Activated naive CD8-positive, alpha-beta T cell treated with anti-CD3 and anti-CD28 coated beads for 36 hours (primary cell): ENCODE results near the gene ATR. TPM values are rescaled to one million over a fixed set of nuclear protein-coding genes. Genes with fewer than 3 reads are reported as not detected.
A peak's percentile ranks its signal among the peaks of the same experiment; 100 is the strongest.

Experiments
- DNase-seq: peaks from one replicate; pipeline ENCODE4 v3.0.0; 2021
- H3K27ac Mint-ChIP-seq: one replicate; pipeline ENCODE4 v1.8.0; 2022; ENCODE audit warnings: mild to moderate bottlenecking, moderate library complexity, mixed read lengths
- H3K27me3 Mint-ChIP-seq: one replicate; pipeline ENCODE4 v1.8.0; 2022; ENCODE audit warnings: mild to moderate bottlenecking, mixed read lengths
- H3K36me3 Mint-ChIP-seq: one replicate; pipeline ENCODE4 v1.8.0; 2021; ENCODE audit warnings: mild to moderate bottlenecking, mixed read lengths
- H3K4me1 Mint-ChIP-seq: one replicate; pipeline ENCODE4 v1.8.0; 2021; ENCODE audit warnings: mixed read lengths
- H3K4me3 Mint-ChIP-seq: one replicate; pipeline ENCODE4 v1.8.0; 2022; ENCODE audit warnings: mild to moderate bottlenecking, moderate library complexity, mixed read lengths
- H3K9me3 Mint-ChIP-seq: one replicate; pipeline ENCODE4 v1.8.0; 2022; ENCODE audit warnings: mixed read lengths
- total RNA-seq, 2 experiments: library from RNA; stranded (reverse); gene quantifications; one replicate each; pipeline ENCODE4 v1.2.3, GENCODE V29; 2021

ATR gene
- total RNA-seq, 2 experiments from 2014 or later = 38.3 to 42.4 TPM

DNA sequence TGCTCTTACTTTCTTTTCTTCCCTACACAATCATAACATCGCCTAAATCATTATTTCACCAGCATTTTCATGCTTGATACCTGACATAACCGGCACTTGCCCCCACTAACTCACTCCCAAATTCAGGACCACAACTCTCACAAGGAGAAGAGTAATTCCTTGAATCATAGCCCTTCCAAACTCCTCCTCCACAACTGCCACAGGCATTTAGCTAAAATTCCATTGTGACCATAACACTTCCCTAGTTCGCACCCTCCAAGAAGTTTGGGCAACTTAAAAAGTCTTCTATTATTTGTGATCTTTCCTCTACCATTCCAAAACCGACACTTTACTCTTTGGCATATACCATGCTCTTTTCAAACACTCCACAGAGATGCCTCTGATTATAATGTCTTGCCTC, 71.3 kb downstream of the ATR start:
- Mint-ChIP-seq H3K36me3 (peaks cover 40% of the 10 kb centered on the region), H3K27ac (peak overlapping the region; percentile 5), H3K4me3 (no peak overlapping the region), H3K4me1 (peaks cover 13% of the 10 kb centered on the region), H3K9me3 (no peaks in the 10 kb centered on the region), H3K27me3 (no peaks in the 10 kb centered on the region)
- DNase-seq = no peak

DNA sequence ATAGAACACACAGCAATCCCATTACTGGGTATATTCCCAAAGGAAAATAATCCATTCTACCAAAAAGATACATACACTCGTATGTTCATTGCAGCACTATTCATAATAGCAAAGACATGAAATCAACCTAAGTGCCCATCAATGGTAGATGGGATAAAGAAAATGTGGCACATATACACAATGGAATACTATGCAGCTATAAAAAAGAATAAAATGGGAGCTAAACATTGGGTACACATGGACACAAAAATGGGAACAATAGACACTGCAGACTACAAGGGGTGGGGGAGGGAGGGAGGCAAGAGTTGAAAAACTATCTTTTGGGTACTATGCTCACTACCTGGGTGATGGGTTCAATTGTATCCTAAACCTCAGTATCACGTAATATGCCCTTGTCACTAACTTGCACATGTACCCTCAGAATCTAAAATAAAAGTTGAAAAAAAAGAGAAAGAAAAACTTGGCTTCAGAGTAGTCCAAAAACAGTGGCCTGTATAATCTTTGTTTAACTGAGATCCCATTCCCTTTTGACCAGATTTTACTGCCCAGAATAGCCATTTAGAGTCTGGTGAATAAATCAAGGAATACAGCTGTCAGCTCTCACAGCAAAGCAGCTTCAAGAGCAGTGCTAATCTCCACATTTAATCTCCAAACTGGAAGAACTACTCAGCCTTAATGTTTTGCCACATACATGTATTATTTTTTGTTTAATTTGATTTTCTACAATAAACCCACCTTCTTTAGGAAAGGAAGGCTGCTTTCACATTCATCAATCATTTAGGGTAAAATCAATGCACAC, 76.1 kb downstream of the ATR start:
- no peak for DNase-seq
- Mint-ChIP-seq H3K4me3 (no peak overlapping the region), H3K27ac (no peak overlapping the region), H3K9me3 (no peaks in the 10 kb centered on the region), H3K27me3 (no peaks in the 10 kb centered on the region), H3K4me1 (peaks cover 36% of the 10 kb centered on the region), H3K36me3 (peaks cover 49% of the 10 kb centered on the region)

- peaks cover 50% of the 10 kb centered on the region for H3K36me3 Mint-ChIP-seq
- no peak overlapping the region for H3K4me3 Mint-ChIP-seq
- peaks cover 29% of the 10 kb centered on the region for H3K4me1 Mint-ChIP-seq
- H3K27ac Mint-ChIP-seq = peak overlapping the region; percentile 22
- H3K9me3 Mint-ChIP-seq = no peaks in the 10 kb centered on the region
- no peaks in the 10 kb centered on the region for H3K27me3 Mint-ChIP-seq
- DNase-seq = no peak
Measured at GRCh38 chr3:142501004-142501926, 77.3 kb downstream of the ATR start.

- Mint-ChIP-seq H3K27ac (no peak overlapping the region), H3K27me3 (no peaks in the 10 kb centered on the region), H3K4me1 (peaks cover 28% of the 10 kb centered on the region), H3K36me3 (peaks cover 49% of the 10 kb centered on the region), H3K4me3 (no peak overlapping the region), H3K9me3 (no peaks in the 10 kb centered on the region)
- DNase-seq = no peak
Measured at GRCh38 chr3:142500211-142500610, 78.3 kb downstream of the ATR start.

DNA sequence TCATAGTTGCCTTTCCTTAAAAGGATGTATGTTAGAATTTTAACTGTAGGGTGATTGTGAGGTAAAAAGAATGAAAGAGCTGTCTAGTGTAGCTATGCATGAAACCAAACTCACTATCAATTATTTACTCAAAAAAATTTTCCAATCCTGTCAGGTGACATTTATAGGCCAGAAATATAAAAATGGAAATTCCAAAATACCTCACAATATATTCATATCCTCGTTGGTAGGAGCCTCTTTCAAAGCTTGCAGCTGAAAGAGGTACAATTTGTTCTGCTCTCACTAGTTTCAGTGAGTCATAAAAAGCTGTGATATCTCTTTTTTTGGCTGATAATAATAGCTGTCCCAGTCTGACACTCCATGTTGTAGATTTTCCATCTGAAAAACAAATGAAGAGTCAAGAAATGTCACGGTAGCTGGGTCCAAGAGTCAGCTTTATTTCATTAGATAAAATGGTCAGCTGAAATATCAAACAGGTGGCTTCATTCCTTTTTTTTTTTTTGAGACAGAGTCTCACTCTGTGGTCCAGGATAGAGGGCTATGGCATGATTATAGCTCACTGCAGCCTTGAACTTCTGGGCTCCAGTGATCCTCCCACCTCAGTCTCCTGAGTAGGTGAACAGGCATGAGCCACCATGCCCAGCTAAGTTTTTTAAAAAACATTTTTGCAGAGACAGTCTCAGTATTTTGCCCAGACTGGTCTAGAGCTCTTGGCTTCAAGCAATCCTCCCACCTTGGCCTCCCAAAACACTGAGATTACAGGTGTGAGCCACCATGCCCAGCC, 79.9 kb downstream of the ATR start:
- Mint-ChIP-seq H3K9me3 (no peaks in the 10 kb centered on the region), H3K36me3 (peaks cover 60% of the 10 kb centered on the region), H3K4me3 (no peak overlapping the region), H3K27ac (peak overlapping the region; percentile 87), H3K27me3 (no peaks in the 10 kb centered on the region), H3K4me1 (peaks cover 28% of the 10 kb centered on the region)
- no peak for DNase-seq

DNA sequence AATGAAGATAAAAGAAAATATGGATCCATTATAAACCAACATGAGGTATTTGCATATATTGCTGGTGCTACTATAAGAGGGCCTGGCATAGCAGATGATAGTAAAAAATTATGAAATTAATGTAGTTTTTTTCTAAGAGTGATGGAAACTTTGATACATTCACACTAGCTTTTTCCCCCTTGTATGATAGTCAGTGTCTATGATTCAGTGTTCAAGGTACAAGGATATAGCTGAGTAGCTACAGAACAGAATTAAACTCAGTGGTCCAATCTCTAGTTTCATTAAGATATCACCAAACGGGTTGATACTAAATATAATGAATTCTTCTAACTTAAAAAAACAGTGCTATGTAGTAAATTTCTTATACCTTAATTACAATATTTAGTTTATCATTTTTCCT, 80.8 kb downstream of the ATR start:
- H3K4me3 Mint-ChIP-seq = no peak overlapping the region
- no peak for DNase-seq
- peaks cover 63% of the 10 kb centered on the region for H3K36me3 Mint-ChIP-seq
- H3K27ac Mint-ChIP-seq = peak overlapping the region; percentile 87
- no peaks in the 10 kb centered on the region for H3K27me3 Mint-ChIP-seq
- no peaks in the 10 kb centered on the region for H3K9me3 Mint-ChIP-seq
- H3K4me1 Mint-ChIP-seq = peaks cover 28% of the 10 kb centered on the region

- no peaks in the 10 kb centered on the region for H3K27me3 Mint-ChIP-seq
- no peak overlapping the region for H3K4me3 Mint-ChIP-seq
- H3K9me3 Mint-ChIP-seq = no peaks in the 10 kb centered on the region
- DNase-seq = no peak
- peaks cover 16% of the 10 kb centered on the region for H3K4me1 Mint-ChIP-seq
- no peak overlapping the region for H3K27ac Mint-ChIP-seq
- H3K36me3 Mint-ChIP-seq = peaks cover 65% of the 10 kb centered on the region
Measured at GRCh38 chr3:142495103-142495502, 83.4 kb downstream of the ATR start.

- no peak overlapping the region for H3K4me3 Mint-ChIP-seq
- H3K4me1 Mint-ChIP-seq = no peaks in the 10 kb centered on the region
- DNase-seq = no peak
- peaks cover 74% of the 10 kb centered on the region for H3K36me3 Mint-ChIP-seq
- H3K9me3 Mint-ChIP-seq = no peaks in the 10 kb centered on the region
- H3K27me3 Mint-ChIP-seq = no peaks in the 10 kb centered on the region
- no peak overlapping the region for H3K27ac Mint-ChIP-seq
Measured at GRCh38 chr3:142492184-142492583, 86.3 kb downstream of the ATR start.

- DNase-seq = no peak
- Mint-ChIP-seq H3K36me3 (peaks cover 72% of the 10 kb centered on the region), H3K9me3 (no peaks in the 10 kb centered on the region), H3K4me3 (no peak overlapping the region), H3K27ac (no peak overlapping the region), H3K27me3 (no peaks in the 10 kb centered on the region), H3K4me1 (peaks cover 2% of the 10 kb centered on the region)
Measured at GRCh38 chr3:142489572-142490323, 88.8 kb downstream of the ATR start.

DNA sequence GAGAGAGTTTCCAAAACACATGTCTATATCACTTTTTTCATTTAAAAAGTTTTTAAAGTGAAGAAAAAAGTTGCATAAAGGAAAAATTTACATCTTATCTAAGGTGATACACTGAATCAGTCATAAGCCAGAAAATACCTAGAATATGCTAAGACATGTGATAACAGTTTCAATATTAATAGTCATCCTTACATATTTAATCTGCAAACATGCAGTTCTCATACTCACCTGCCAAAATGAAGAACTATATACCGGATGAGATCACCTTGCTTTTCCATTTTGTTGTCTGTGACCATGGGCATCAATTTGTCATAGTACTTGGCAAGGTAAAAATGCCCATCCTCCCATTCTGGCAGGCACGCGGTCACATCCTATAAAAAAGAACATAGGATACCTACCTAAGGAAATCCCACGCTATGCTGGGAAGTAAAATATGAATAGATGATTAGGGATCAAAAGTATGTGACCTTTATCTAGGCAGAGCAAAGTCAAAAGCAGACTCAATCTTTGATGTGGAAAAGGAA, 93.6 kb downstream of the ATR start:
- H3K27ac Mint-ChIP-seq = peak overlapping the region; percentile 52
- DNase-seq = no peak

DNA sequence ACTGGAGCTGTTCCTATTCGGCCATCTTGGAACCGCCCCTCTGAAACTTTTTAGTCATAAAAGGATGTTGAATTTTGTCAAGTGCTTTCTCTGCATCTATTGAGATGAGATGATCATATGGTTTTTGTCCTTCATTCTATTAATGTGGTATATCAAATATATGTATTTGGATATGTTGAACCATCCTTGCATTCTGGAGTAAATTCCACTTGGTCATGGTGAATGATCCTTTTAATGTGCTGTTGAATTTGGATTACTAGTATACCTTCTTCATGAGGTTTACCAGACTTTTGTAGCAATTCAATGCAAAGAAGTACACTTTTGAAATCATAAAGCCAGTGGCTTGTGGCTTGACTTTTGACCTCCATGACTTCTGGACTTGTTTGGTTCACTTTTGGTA, 97.3 kb downstream of the ATR start:
- peaks cover 21% of the 10 kb centered on the region for H3K9me3 Mint-ChIP-seq
- H3K4me1 Mint-ChIP-seq = peaks cover 2% of the 10 kb centered on the region
- H3K27ac Mint-ChIP-seq = no peak overlapping the region
- H3K27me3 Mint-ChIP-seq = no peaks in the 10 kb centered on the region
- H3K36me3 Mint-ChIP-seq = peaks cover 75% of the 10 kb centered on the region
- no peak for DNase-seq
- H3K4me3 Mint-ChIP-seq = no peak overlapping the region

More for the DNA sequence above, 93.6 kb downstream of the ATR start:
- Mint-ChIP-seq H3K4me1 (peaks cover 2% of the 10 kb centered on the region), H3K36me3 (peaks cover 77% of the 10 kb centered on the region), H3K4me3 (no peak overlapping the region), H3K27me3 (no peaks in the 10 kb centered on the region), H3K9me3 (peaks cover 9% of the 10 kb centered on the region)

GRCh38 chr3:142470826-142471225, 107.7 kb downstream of the ATR start:
- Mint-ChIP-seq H3K4me1 (no peaks in the 10 kb centered on the region), H3K27ac (peak overlapping the region; percentile 18), H3K27me3 (no peaks in the 10 kb centered on the region), H3K36me3 (peaks cover 27% of the 10 kb centered on the region), H3K9me3 (peaks cover 2% of the 10 kb centered on the region), H3K4me3 (no peak overlapping the region)
- DNase-seq = no peak

DNA sequence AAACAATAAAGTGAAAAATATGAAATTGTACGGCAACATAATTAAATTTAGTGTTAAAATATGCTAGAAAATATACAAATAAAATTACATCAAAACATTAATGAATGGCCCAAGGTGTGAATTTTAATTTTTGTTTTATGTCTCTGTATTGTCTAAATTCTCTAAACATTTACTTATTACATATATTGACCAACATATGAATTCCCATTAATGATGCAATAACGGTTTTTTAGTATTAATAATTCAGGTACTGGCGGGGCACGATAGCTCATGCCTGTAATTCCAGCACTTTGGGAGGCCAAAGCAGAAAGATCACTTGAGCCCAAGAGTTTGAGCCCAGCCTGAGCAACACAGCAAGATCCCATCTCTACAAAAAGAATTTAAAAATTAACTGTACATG, 110.1 kb downstream of the ATR start:
- Mint-ChIP-seq H3K36me3 (peaks cover 13% of the 10 kb centered on the region), H3K4me1 (no peaks in the 10 kb centered on the region)

DNA sequence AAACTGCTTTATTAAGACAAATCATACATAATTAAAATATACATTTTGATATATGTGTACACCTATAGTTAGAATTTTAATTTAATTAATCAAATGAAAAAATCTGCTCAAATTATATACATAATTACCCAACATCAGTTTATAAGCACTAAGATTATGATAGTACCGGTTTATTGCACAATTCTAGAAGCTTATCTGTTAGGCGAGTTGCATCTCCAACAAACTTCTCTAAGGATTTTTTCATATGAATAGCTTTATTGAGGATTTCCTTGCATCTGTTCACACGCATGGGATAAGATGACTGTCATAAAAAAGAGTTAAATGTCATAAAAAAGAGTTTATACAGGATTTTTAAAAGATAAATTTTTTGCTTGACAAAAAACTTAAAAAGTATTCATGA, 110.8 kb downstream of the ATR start:
- no peak for DNase-seq
- no peak overlapping the region for H3K27ac Mint-ChIP-seq
- no peaks in the 10 kb centered on the region for H3K27me3 Mint-ChIP-seq
- H3K4me3 Mint-ChIP-seq = no peak overlapping the region
- no peaks in the 10 kb centered on the region for H3K9me3 Mint-ChIP-seq
- peaks cover 8% of the 10 kb centered on the region for H3K36me3 Mint-ChIP-seq
- H3K4me1 Mint-ChIP-seq = no peaks in the 10 kb centered on the region

More for the DNA sequence above, 110.1 kb downstream of the ATR start:
- H3K4me3 Mint-ChIP-seq = no peak overlapping the region
- H3K27me3 Mint-ChIP-seq = no peaks in the 10 kb centered on the region
- DNase-seq = no peak
- H3K27ac Mint-ChIP-seq = no peak overlapping the region
- no peaks in the 10 kb centered on the region for H3K9me3 Mint-ChIP-seq
